ENCODE results near the gene ADD2.

Gene ADD2

GRCh38 chr2:70795164-70795995, 27.4 kb upstream of the ADD2 start:
- DNase-seq (ENCODE audit: low read depth): no peak
- no peak overlapping the region for H3K4me3 ChIP-seq (ENCODE audit: low read depth, low read length)
- TF ChIP-seq CTCF (IDR thresholded peaks at IDR 0.05; ENCODE audit: low read depth, low read length, missing control alignments): no peak

- TF ChIP-seq CTCF (IDR thresholded peaks at IDR 0.05; ENCODE audit: low read depth, low read length, missing control alignments): no peak
- H3K4me3 ChIP-seq (ENCODE audit: low read depth, low read length): no peak overlapping the region
- no peak for DNase-seq (ENCODE audit: low read depth)
Measured at GRCh38 chr2:70793450-70793849, 25.4 kb upstream of the ADD2 start.

- no peak within 1 kb of the TSS for H3K4me3 ChIP-seq (ENCODE audit: low read depth, low read length)
- DNase-seq (ENCODE audit: low read depth): no peak
- TF ChIP-seq CTCF (IDR thresholded peaks at IDR 0.05; ENCODE audit: low read depth, low read length, missing control alignments): no peak
Measured at GRCh38 chr2:70790136-70790828, 22.3 kb upstream of the ADD2 start, which contains the start of gene FIGLA. TSS of gene FIGLA (minus strand) at chr2:70790643. CDS start at chr2:70790638, 5 bp downstream.

GRCh38 chr2:70789304-70790135, 21.5 kb upstream of the ADD2 start:
- no peak for DNase-seq (ENCODE audit: low read depth)
- peak; percentile 57 for TF ChIP-seq CTCF (IDR thresholded peaks at IDR 0.05; ENCODE audit: low read depth, low read length, missing control alignments)
- no peak overlapping the region for H3K4me3 ChIP-seq (ENCODE audit: low read depth, low read length)

GRCh38 chr2:70785137-70785911, 17.3 kb upstream of the ADD2 start:
- TF ChIP-seq CTCF (IDR thresholded peaks at IDR 0.05; ENCODE audit: low read depth, low read length, missing control alignments): peak; percentile 47
- DNase-seq (ENCODE audit: low read depth): no peak
- no peak overlapping the region for H3K4me3 ChIP-seq (ENCODE audit: low read depth, low read length)

GRCh38 chr2:70784320-70784719, 16.3 kb upstream of the ADD2 start:
- no peak for DNase-seq (ENCODE audit: low read depth)

More at GRCh38 chr2:70784320-70784719, 16.3 kb upstream of the ADD2 start:
- TF ChIP-seq CTCF (IDR thresholded peaks at IDR 0.05; ENCODE audit: low read depth, low read length, missing control alignments): no peak
- H3K4me3 ChIP-seq (ENCODE audit: low read depth, low read length): no peak overlapping the region
